K562 (cell line): ENCODE data around the gene SCG3. TPM values are rescaled to one million over a fixed set of nuclear protein-coding genes. Genes with fewer than 3 reads are reported as not detected.

ENCODE experiments used
- ATAC-seq: fragments of 200-7000 bp; cut with Tn5 transposase; 3 replicates; pipeline ENCODE4 v1.9.1; 2020; ENCODE audit warnings: moderate library complexity
- BruUV-seq: library from RNA; stranded (reverse); fragments of 400-500 nt; replicated peaks from 2 replicates; lab custom pipeline; 2021; lab: Mats Ljungman, UMichigan
- CTCF ChIA-PET: fragments of 300-600 bp; formaldehyde crosslinking; extraction: SDS; loops from one replicate; lab custom pipeline; 2021; ENCODE audit warnings: low intra/inter-chr PET ratio; lab: Yijun Ruan, JAX
- POLR2A ChIA-PET: fragments of 300-600, 350-650 bp; sonication (Branson Sonifier 250); formaldehyde crosslinking; extraction: SDS; loops from one replicate; lab custom pipeline; 2021; ENCODE audit warnings: antibody characterized with exemption, inconsistent platforms; lab: Yijun Ruan, JAX
- DNase-seq, 4 experiments: peaks; one replicate each; pipeline versions ENCODE4 v3.0.0 to v3.0.0-alpha.2; 2011 to 2018; ENCODE audit warnings: low spot score in 3 of 4, mixed read lengths in 3 of 4; ENCODE audit errors: extremely low read depth in 1 of 4
- FAIRE-seq: peaks from 2 replicates; lab custom pipeline; 2011; peaks lifted over from hg19 to GRCh38; lab: Jason Lieb, UNC
- H2AFZ ChIP-seq: 2 replicates; pipeline ENCODE4 v1.6.0; 2011; ENCODE audit warnings: low read depth, low read length, control low read depth, inconsistent platforms
- H3K27ac ChIP-seq: fragments of 200-600 bp; 3 replicates; pipeline ENCODE4 v1.8.0; 2011; ENCODE audit warnings: low read depth, mild to moderate bottlenecking, control low read depth, inconsistent platforms, low read length, moderate library complexity, mixed read lengths; ENCODE audit errors: extremely low read depth
- H3K27me3 ChIP-seq, 2 experiments: fragments of 300-600 bp in 1 of 2; 2 replicates in 1 of 2; 3 replicates in 1 of 2; pipeline versions ENCODE4 v1.6.0 to v1.8.0; 2011; ENCODE audit warnings: inconsistent platforms in 2 of 2, low read length in 2 of 2, mild to moderate bottlenecking in 1 of 2, mixed read lengths in 1 of 2, moderate library complexity in 1 of 2; ENCODE audit not compliant: control insufficient read depth in 2 of 2, insufficient read depth in 2 of 2
- H3K36me3 ChIP-seq: fragments of 300-600 bp; 3 replicates; pipeline ENCODE4 v1.8.0; 2011; ENCODE audit warnings: mild to moderate bottlenecking, low read length, inconsistent platforms; ENCODE audit not compliant: control insufficient read depth, insufficient read depth
- H3K4me1 ChIP-seq, 2 experiments: fragments of 200-600 bp in 1 of 2; replicated peaks in 1 of 2; 2 replicates in 1 of 2; 3 replicates in 1 of 2; pipeline versions ENCODE4 v1.5.1 to v1.8.0; 2011; ENCODE audit warnings: inconsistent platforms in 2 of 2, low read length in 2 of 2, mild to moderate bottlenecking in 1 of 2, mixed read lengths in 1 of 2, moderate library complexity in 1 of 2; ENCODE audit not compliant: control insufficient read depth in 2 of 2, insufficient read depth in 2 of 2
- H3K4me2 ChIP-seq: 2 replicates; pipeline ENCODE4 v1.6.1; 2011; ENCODE audit warnings: low read length, control low read depth, inconsistent platforms, mixed read lengths; ENCODE audit not compliant: insufficient read depth
- H3K4me3 ChIP-seq: fragments of 200-600 bp; sonication (generic), shearing (Covaris generic); 2 replicates; pipeline ENCODE4 v1.5.1; 2016; ENCODE audit warnings: control low read depth, inconsistent platforms
- H3K79me2 ChIP-seq: fragments of 200-600 bp; 3 replicates; pipeline ENCODE4 v1.8.0; 2011; ENCODE audit warnings: low read length, inconsistent platforms; ENCODE audit not compliant: control insufficient read depth, insufficient read depth
- H3K9ac ChIP-seq, 2 experiments: 2 replicates each; pipeline versions ENCODE4 v1.6.0 to v1.6.1; 2011; ENCODE audit warnings: low read depth in 2 of 2, low read length in 2 of 2, control low read depth in 1 of 2, inconsistent platforms in 1 of 2, mild to moderate bottlenecking in 1 of 2, mixed read lengths in 1 of 2; ENCODE audit not compliant: insufficient read depth in 1 of 2
- H3K9me1 ChIP-seq: one replicate; pipeline ENCODE4 v1.6.0; 2011; ENCODE audit warnings: inconsistent platforms, mild to moderate bottlenecking, low read length, moderate library complexity; ENCODE audit not compliant: control insufficient read depth, insufficient read depth
- H3K9me3 ChIP-seq: replicated peaks from 2 replicates; pipeline ENCODE4 v1.5.1; 2011; ENCODE audit warnings: low read depth, low read length, inconsistent platforms; ENCODE audit not compliant: control insufficient read depth, insufficient read depth
- H4K20me1 ChIP-seq: replicated peaks from 2 replicates; pipeline ENCODE4 v1.6.1; 2011; ENCODE audit warnings: low read length, inconsistent platforms, mixed read lengths; ENCODE audit not compliant: control insufficient read depth, insufficient read depth
- ATF1 ChIP-seq, 2 experiments: fragments of 450-650 bp in 1 of 2; IDR thresholded peaks; 2 replicates each; pipeline ENCODE4 v1.6.1; 2016; ENCODE audit warnings: missing compliant biosample characterization in 1 of 2, missing genetic modification characterization in 1 of 2
- ATF2 ChIP-seq: sonication (generic); formaldehyde crosslinking; IDR thresholded peaks from 2 replicates; pipeline ENCODE4 v1.8.1; 2022; ENCODE audit warnings: missing genetic modification reagents
- CREM ChIP-seq: IDR thresholded peaks from 2 replicates; pipeline ENCODE4 v1.6.1; 2014; ENCODE audit warnings: antibody characterized with exemption, low read depth
- FOXK2 ChIP-seq, 2 experiments: fragments of 450-650 bp; IDR thresholded peaks in 1 of 2; conservative IDR thresholded peaks in 1 of 2; 2 replicates each; pipeline ENCODE4 v1.6.1; 2016; ENCODE audit warnings: low read depth in 2 of 2, mild to moderate bottlenecking in 1 of 2
- GTF2B ChIP-seq: IDR thresholded peaks from 2 replicates; pipeline ENCODE4 v1.6.1; 2011; ENCODE audit not compliant: insufficient read length; ENCODE audit errors: extremely low read depth
- HDAC1 ChIP-seq, 2 experiments: fragments of 450-650 bp; IDR thresholded peaks; 2 replicates each; pipeline ENCODE4 v1.6.1; 2016 to 2017; ENCODE audit warnings: inconsistent platforms in 1 of 2, mild to moderate bottlenecking in 1 of 2, moderate library complexity in 1 of 2
- JUN ChIP-seq, 2 experiments: sonication (generic) in 1 of 2; formaldehyde crosslinking in 1 of 2; IDR thresholded peaks; 2 replicates each; pipeline versions ENCODE4 v1.6.1 to v1.8.0; 2012 to 2022; ENCODE audit warnings: borderline replicate concordance in 2 of 2, mild to moderate bottlenecking in 2 of 2, improper control_type of control experiment in 1 of 2, low read depth in 1 of 2, low read length in 1 of 2, missing genetic modification reagents in 1 of 2
- MBD1 ChIP-seq: fragments of 250-450 bp; sonication (Bioruptor Pico); IDR thresholded peaks from 2 replicates; pipeline ENCODE4 v1.8.0; 2022; ENCODE audit warnings: inconsistent platforms
- MEIS2 ChIP-seq: fragments of 450-650 bp; IDR thresholded peaks from 2 replicates; pipeline ENCODE4 v1.6.1; 2014; ENCODE audit warnings: mild to moderate bottlenecking; ENCODE audit not compliant: partially characterized antibody
- MXI1 ChIP-seq: IDR thresholded peaks from 2 replicates; pipeline ENCODE4 v1.6.1; 2011; ENCODE audit warnings: low read depth, mild to moderate bottlenecking, improper control_type of control experiment, low read length
- RCOR1 ChIP-seq, 2 experiments: IDR thresholded peaks; 2 replicates each; pipeline ENCODE4 v1.6.1; 2012; ENCODE audit warnings: low read depth in 2 of 2, low read length in 2 of 2, borderline replicate concordance in 1 of 2, improper control_type of control experiment in 1 of 2
- SMARCA4 ChIP-seq: fragments of 450-650 bp; IDR thresholded peaks from 2 replicates; pipeline ENCODE4 v1.6.1; 2016
- ZC3H8 ChIP-seq: fragments of 450-650 bp; IDR thresholded peaks from 2 replicates; pipeline ENCODE4 v1.6.1; 2017
- ZNF212 ChIP-seq: fragments of 450-650 bp; formaldehyde crosslinking; IDR thresholded peaks from 2 replicates; pipeline ENCODE4 v1.4.0; 2020; ENCODE audit warnings: mild to moderate bottlenecking
- WGBS: fragments of 100-300 bp; shearing (Covaris generic); methylation state at CpG from one replicate; pipeline ENCODE4 v1.1.6; 2016; ENCODE audit warnings: low coverage, mixed read lengths; ENCODE audit not compliant: insufficient coverage; ENCODE audit errors: missing lambda C conversion rate; 5-methylcytosine and 5-hydroxymethylcytosine counted together
- in situ Hi-C: fragments of 300-500 bp; cut with MboI; formaldehyde crosslinking; loops from 4 replicates; pipeline ENCODE4 v1.15.0; 2018; ENCODE audit warnings: inconsistent platforms, mixed read lengths
- intact Hi-C: fragments of 100-400 bp; cut with micrococcal nuclease; formaldehyde crosslinking; loops from 2 replicates; pipeline ENCODE4 v1.14.2; 2022
- polyA plus RNA-seq, 8 experiments: library from polyadenylated mRNA; depleted of rRNA in 4 of 8; stranded (reverse) in 5 of 8; unstranded in 3 of 8; fragments of >200 nt; fragmentation: Nextera tagmentation in 2 of 8; fragmentation: Illumina TruSeq in 1 of 8; extraction: Ambion mirVana in 2 of 8; extraction: Trizol in 1 of 8; gene quantifications; 2 replicates each; pipeline versions ENCODE4 v1.2.1 to v1.2.3, GENCODE V29; 2011 to 2014; ENCODE audit warnings: inconsistent platforms in 1 of 8, missing spikeins in 1 of 8
- total RNA-seq, 7 experiments: library from RNA; depleted of rRNA in 6 of 7; stranded (reverse); fragments of >200 nt in 6 of 7; fragmentation: Illumina TruSeq in 2 of 7; extraction: Trizol in 2 of 7; gene quantifications; 2 replicates each; pipeline versions ENCODE4 v1.2.1 to v1.2.3, GENCODE V29; 2011 to 2021; ENCODE audit warnings: low replicate concordance in 1 of 7

Gene SCG3
- total and polyA plus RNA-seq, 9 of the 15 experiments (the other 6 are each of a cell fraction or from before 2014, with no cell fraction given): 13.0 to 43.8 (median 21.0) TPM

GRCh38 chr15:51724673-51725072 is 43.4 kb downstream of the SCG3 start (continued):
- TF ChIP-seq MBD1: no peak
- TF ChIP-seq ATF2 (CRISPR knock-in tag): no peak
- TF ChIP-seq RCOR1 (IDR thresholded peaks at IDR 0.05; ENCODE audit: borderline replicate concordance in 1 of 2, low read depth in 2 of 2, low read length in 2 of 2): peak in 1 of 2 experiments; percentile 72; a peak in 1 of 4 replicates
- TF ChIP-seq ZC3H8: no peak

GRCh38 chr15:51726302-51727073 is 45.2 kb downstream of the SCG3 start:
- intact Hi-C loops: loop anchor here (2.0 to 5.0 kb wide), 2 partner anchors 39 to 76 kb away; no protein-coding TSS in a partner anchor
- H3K9me1 ChIP-seq: no peaks in the 10 kb centered on the region
- no peaks in the 10 kb centered on the region for H4K20me1 ChIP-seq
- no peak overlapping the region for H3K4me3 ChIP-seq
- no peak overlapping the region for H3K9ac ChIP-seq
- DNase-seq: peak; percentile 74 to 84 (median 82)
- in situ Hi-C loops: no loop called here
- peak; percentile 89 for FAIRE-seq
- no peaks in the 10 kb centered on the region for H3K27me3 ChIP-seq
- peaks cover 0 to 33% of the 10 kb centered on the region in 2 experiments; a peak in 4 of 5 replicates for H3K4me1 ChIP-seq
- peaks cover 8% of the 10 kb centered on the region; the same call in 1 of the 3 replicates for H3K79me2 ChIP-seq
- ChIA-PET POLR2A (interaction anchor here (1.3 kb wide), 1 partner anchor 10 kb away, joined by 6 read pairs; no protein-coding TSS in a partner anchor), CTCF (interaction anchor here (0.7 kb wide), 1 partner anchor 77 kb away, joined by 3 read pairs; no protein-coding TSS in a partner anchor)
- H3K4me2 ChIP-seq: no peak overlapping the region
- H3K36me3 ChIP-seq: peaks cover 13% of the 10 kb centered on the region; the same call in 2 of the 3 replicates
- peak; percentile 93 for ATAC-seq
- H3K27ac ChIP-seq: no peak overlapping the region
- WGBS: 3% methylated on average over 5 of the region's 5 CpGs
- no peaks in the 10 kb centered on the region for H3K9me3 ChIP-seq
- no peak overlapping the region for H2AFZ ChIP-seq
- no TSS peak for BruUV-seq
- TF ChIP-seq SMARCA4 (peak; percentile 75), FOXK2 (conservative IDR thresholded peaks at IDR 0.05 in 1 of 2, IDR thresholded peaks at IDR 0.05 in 1 of 2; ENCODE audit: low read depth in 2 of 2) (0 out of 4 replicates have a peak, but pooled peaks of 1 of the 2 experiments have one; percentile 6), HDAC1 (IDR thresholded peaks at IDR 0.05) (peak in 1 of 2 experiments; percentile 49; a peak in 1 of 4 replicates), ZNF212 (CRISPR knock-in tag) (no peak), MEIS2 (peak; percentile 88), GTF2B (no peak), ATF1 (CRISPR knock-in tag; IDR thresholded peaks at IDR 0.05) (no peak), ATF1 (tag; IDR thresholded peaks at IDR 0.05) (0 out of 2 replicates have a peak, but pooled peaks have one; percentile 19), JUN (IDR thresholded peaks at IDR 0.05; ENCODE audit: borderline replicate concordance, low read depth, low read length) (peak; percentile 83), JUN (CRISPR knock-in tag; IDR thresholded peaks at IDR 0.05; ENCODE audit: borderline replicate concordance) (0 out of 2 replicates have a peak, but pooled peaks have one; percentile 35), CREM (0 out of 2 replicates have a peak, but pooled peaks have one; percentile 30), MXI1 (no peak)
